Brain microvascular endothelial cell (primary cell): ENCODE results near the gene ADGRV1.

Experiments used
- DNase-seq: peaks from one replicate; pipeline ENCODE4 v3.0.0-alpha.2; 2020
- H3K27ac ChIP-seq: fragments of 250-450 bp; sonication (Bioruptor Pico); 2 replicates; pipeline ENCODE4 v1.5.1; 2020; ENCODE audit warnings: mild to moderate bottlenecking, moderate library complexity
- H3K27me3 ChIP-seq: fragments of 250-450 bp; sonication (Bioruptor Pico); replicated peaks from 2 replicates; pipeline ENCODE4 v1.5.1; 2020; ENCODE audit warnings: mild to moderate bottlenecking
- H3K36me3 ChIP-seq: fragments of 250-450 bp; sonication (Bioruptor Pico); replicated peaks from 2 replicates; pipeline ENCODE4 v1.5.1; 2020; ENCODE audit warnings: mild to moderate bottlenecking
- H3K4me3 ChIP-seq: 2 replicates; pipeline ENCODE4 v1.5.1; 2011; ENCODE audit warnings: low read depth, mild to moderate bottlenecking, control low read depth, low read length, moderate library complexity
- CTCF ChIP-seq: IDR thresholded peaks from 2 replicates; pipeline ENCODE4 v1.5.1; 2011; ENCODE audit warnings: low read depth, mild to moderate bottlenecking, moderate library complexity, low read length, control low read depth, inconsistent platforms; ENCODE audit errors: missing control alignments
- in situ Hi-C: cut with HindIII; loops from 2 replicates; pipeline ENCODE4 v1.10.0; 2017; ENCODE audit warnings: low sequenced_read_pairs, low pct_ligation_motif_present

The ADGRV1 gene

DNA sequence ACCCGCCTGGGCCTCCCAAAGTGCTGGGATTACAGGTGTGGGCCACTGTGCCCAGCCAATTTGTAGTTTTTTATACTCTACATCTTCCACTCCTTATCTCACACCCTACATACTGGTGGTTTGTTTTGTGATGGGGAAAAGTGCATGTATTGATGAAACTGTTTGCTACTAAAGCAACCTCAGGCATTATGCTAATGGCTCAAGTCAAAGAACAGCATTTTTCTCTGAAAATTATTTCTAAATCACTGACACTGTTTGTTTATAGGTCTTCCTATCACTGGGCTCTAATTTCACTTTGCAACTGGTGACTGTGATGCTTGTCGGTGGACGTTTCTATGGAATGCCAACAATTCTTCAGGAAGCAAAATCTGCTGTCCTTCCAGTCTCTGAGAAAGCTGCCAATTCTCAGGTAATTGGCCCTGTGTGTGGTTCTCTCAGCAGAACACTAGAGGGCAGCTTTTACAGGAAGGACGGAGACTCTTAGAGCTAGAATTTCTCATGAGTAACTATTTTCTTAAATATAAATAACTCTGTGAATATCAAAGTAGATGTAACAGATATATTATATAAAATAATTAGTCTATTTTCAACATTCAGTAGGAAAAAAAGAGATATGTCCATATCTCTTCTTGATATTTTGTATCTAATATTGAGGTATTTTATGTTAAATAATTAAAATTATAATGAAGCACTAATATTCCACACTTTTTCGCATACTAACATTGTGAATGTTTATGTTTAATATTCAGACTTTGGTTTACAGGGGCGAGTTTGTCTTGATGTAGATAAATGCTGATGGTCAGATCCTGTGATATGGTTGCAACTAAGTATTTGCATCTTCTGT, 244.1 kb downstream of the ADGRV1 start:
- Histone ChIP-seq H3K36me3 (no peaks in the 10 kb centered on the region), H3K4me3 (no peak overlapping the region), H3K27ac (no peak overlapping the region), H3K27me3 (no peaks in the 10 kb centered on the region)
- peak; percentile 86 for TF ChIP-seq CTCF
- in situ Hi-C loops: no loop called here
- peak; percentile 24 for DNase-seq

DNA sequence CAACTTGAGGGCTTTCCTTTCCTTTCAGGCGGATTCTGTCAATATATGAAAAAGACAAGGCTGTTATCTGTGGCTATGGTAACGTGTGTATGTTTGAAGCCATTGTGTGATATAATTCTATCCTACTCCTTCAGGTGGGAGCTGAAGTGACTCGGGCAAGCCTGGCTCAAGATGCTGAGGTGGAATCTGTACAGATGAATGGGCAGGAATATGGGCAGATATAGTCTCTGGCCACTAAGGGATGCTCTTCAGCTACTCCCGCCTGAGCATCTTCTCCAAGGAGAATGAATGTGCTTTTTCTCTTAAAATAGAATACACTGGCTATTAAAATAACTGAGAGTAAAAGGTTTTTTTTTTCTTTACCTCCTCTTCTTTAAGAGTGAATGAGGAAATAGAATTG, 244.8 kb downstream of the ADGRV1 start:
- DNase-seq: no peak
- H3K36me3 ChIP-seq: no peaks in the 10 kb centered on the region
- in situ Hi-C loops: no loop called here
- no peak overlapping the region for H3K27ac ChIP-seq
- H3K4me3 ChIP-seq: no peak overlapping the region
- peak; percentile 21 for TF ChIP-seq CTCF
- no peaks in the 10 kb centered on the region for H3K27me3 ChIP-seq

GRCh38 chr5:90803876-90804275, 245.3 kb downstream of the ADGRV1 start:
- Histone ChIP-seq H3K27ac (no peak overlapping the region), H3K36me3 (no peaks in the 10 kb centered on the region), H3K27me3 (no peaks in the 10 kb centered on the region), H3K4me3 (no peak overlapping the region)
- in situ Hi-C loops: no loop called here
- DNase-seq: no peak
- no peak for TF ChIP-seq CTCF

GRCh38 chr5:90807496-90807895, 248.9 kb downstream of the ADGRV1 start:
- TF ChIP-seq CTCF: no peak
- H3K27me3 ChIP-seq: no peaks in the 10 kb centered on the region
- in situ Hi-C loops: no loop called here
- H3K36me3 ChIP-seq: no peaks in the 10 kb centered on the region
- H3K27ac ChIP-seq: no peak overlapping the region
- DNase-seq: no peak
- no peak overlapping the region for H3K4me3 ChIP-seq

DNA sequence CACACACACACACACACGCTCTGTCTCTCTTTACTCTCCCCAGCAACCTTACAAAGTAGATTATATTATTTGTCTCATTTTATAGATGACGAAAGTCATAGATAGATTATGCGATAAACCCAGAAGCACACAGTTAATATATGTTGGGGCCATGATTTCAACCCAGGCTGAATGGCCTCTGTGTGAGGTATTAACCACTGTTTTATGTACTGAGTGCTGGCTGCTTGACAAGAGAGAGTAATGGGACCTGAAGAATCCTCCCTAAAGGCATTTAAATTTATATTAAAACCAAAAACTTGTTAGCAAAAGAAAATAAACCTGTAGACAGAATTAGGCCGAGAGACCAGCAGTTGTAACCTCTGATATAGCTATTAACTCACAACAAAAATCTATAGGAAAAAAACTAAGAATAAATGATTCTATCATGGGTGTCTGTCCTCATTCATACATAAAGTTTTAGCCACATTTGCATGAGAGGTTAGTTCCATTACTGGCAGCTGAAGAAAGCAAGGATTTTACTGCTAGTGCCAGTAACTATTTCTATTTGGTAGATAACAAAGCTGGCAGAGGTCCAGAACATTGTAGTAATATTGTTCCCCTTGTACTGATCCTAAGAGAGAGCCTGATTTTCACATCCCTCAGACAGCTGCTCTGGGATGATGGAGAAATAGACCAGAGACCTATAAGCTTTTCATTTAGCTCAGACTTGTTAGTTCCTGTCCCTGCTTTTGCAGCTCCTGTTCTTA, 250.9 kb downstream of the ADGRV1 start:
- H3K36me3 ChIP-seq: no peaks in the 10 kb centered on the region
- DNase-seq: no peak
- in situ Hi-C loops: no loop called here
- no peak overlapping the region for H3K4me3 ChIP-seq
- no peak for TF ChIP-seq CTCF
- no peaks in the 10 kb centered on the region for H3K27me3 ChIP-seq
- no peak overlapping the region for H3K27ac ChIP-seq
